CD14-positive monocyte (primary cell): ENCODE measurements around the gene TMEM40. TPM values are rescaled to one million over a fixed set of nuclear protein-coding genes. Genes with fewer than 3 reads are reported as not detected.
A peak's percentile ranks its signal among the peaks of the same experiment; 100 is the strongest.

Experiments used
- DNase-seq, 3 donors: peaks; one replicate each; pipeline ENCODE4 v3.0.0-alpha.2; 2011 to 2022
- H2AFZ ChIP-seq: 2 replicates; pipeline ENCODE4 v1.6.0; 2012; ENCODE audit warnings: mild to moderate bottlenecking, low read depth, low read length, inconsistent platforms; ENCODE audit not compliant: insufficient read depth, poor library complexity, severe bottlenecking
- H3K27ac ChIP-seq, 2 donors: 1 replicate in 1 of 2; 2 replicates in 1 of 2; pipeline ENCODE4 v1.5.1; 2012 to 2013; ENCODE audit warnings: low read length in 2 of 2, control low read depth in 1 of 2, inconsistent platforms in 1 of 2, low read depth in 1 of 2, mild to moderate bottlenecking in 1 of 2
- H3K27me3 ChIP-seq, 2 donors: one replicate each; pipeline versions ENCODE4 v1.6.0 to v1.6.1; 2011 to 2013; ENCODE audit warnings: low read length in 2 of 2; ENCODE audit not compliant: control insufficient read depth in 2 of 2, insufficient read depth in 2 of 2
- H3K36me3 ChIP-seq, 2 donors: replicated peaks in 1 of 2; 1 replicate in 1 of 2; 2 replicates in 1 of 2; pipeline versions ENCODE4 v1.5.1 to v1.6.1; 2012 to 2013; ENCODE audit warnings: low read length in 2 of 2, control low read depth in 1 of 2, inconsistent platforms in 1 of 2, mild to moderate bottlenecking in 1 of 2; ENCODE audit not compliant: insufficient read depth in 2 of 2, control insufficient read depth in 1 of 2
- H3K4me1 ChIP-seq, 2 donors: 1 replicate in 1 of 2; 2 replicates in 1 of 2; pipeline versions ENCODE4 v1.5.1 to v1.6.1; 2012 to 2013; ENCODE audit warnings: low read length in 2 of 2, control low read depth in 1 of 2, inconsistent platforms in 1 of 2, mild to moderate bottlenecking in 1 of 2, moderate library complexity in 1 of 2; ENCODE audit not compliant: insufficient read depth in 2 of 2, control insufficient read depth in 1 of 2
- H3K4me2 ChIP-seq: replicated peaks from 2 replicates; pipeline ENCODE3; 2012; ENCODE audit warnings: low read length, moderate library complexity, mild to moderate bottlenecking; ENCODE audit not compliant: poor library complexity, severe bottlenecking; ENCODE audit errors: extremely low read depth
- H3K4me3 ChIP-seq, 3 experiments: fragments of 200-600 bp in 1 of 3; sonication (generic) in 1 of 3; replicated peaks in 1 of 3; 1 replicate in 2 of 3; 2 replicates in 1 of 3; pipeline ENCODE4 v1.5.1; 2011 to 2013; ENCODE audit warnings: low read length in 3 of 3, mild to moderate bottlenecking in 3 of 3, control low read depth in 2 of 3, low read depth in 2 of 3, inconsistent platforms in 1 of 3, moderate library complexity in 1 of 3
- H3K79me2 ChIP-seq: 2 replicates; pipeline ENCODE4 v1.6.0; 2012; ENCODE audit warnings: mild to moderate bottlenecking, control low read depth, inconsistent platforms, low read length, moderate library complexity; ENCODE audit not compliant: insufficient read depth
- H3K9ac ChIP-seq: 2 replicates; pipeline ENCODE4 v1.6.0; 2017; ENCODE audit warnings: low read length, mild to moderate bottlenecking; ENCODE audit not compliant: insufficient read depth, poor library complexity, severe bottlenecking
- H3K9me3 ChIP-seq, 2 donors: replicated peaks in 1 of 2; 1 replicate in 1 of 2; 2 replicates in 1 of 2; pipeline versions ENCODE4 v1.5.1 to v1.6.1; 2012 to 2013; ENCODE audit warnings: low read length in 2 of 2, control low read depth in 1 of 2; ENCODE audit not compliant: control insufficient read depth in 1 of 2, insufficient read depth in 1 of 2
- H4K20me1 ChIP-seq: 2 replicates; pipeline ENCODE4 v1.6.0; 2012; ENCODE audit warnings: mild to moderate bottlenecking, low read length, control low read depth, moderate library complexity; ENCODE audit not compliant: insufficient read depth
- H3K27ac Mint-ChIP-seq, 7 donors: one replicate each; pipeline ENCODE4 v1.8.0; 2020; ENCODE audit warnings: mild to moderate bottlenecking in 7 of 7, mixed read lengths in 7 of 7, moderate library complexity in 6 of 7, inconsistent platforms in 2 of 7
- H3K27me3 Mint-ChIP-seq, 3 donors: one replicate each; pipeline ENCODE4 v1.8.0; 2021 to 2022; ENCODE audit warnings: low read depth in 3 of 3, mild to moderate bottlenecking in 3 of 3, mixed read lengths in 3 of 3, moderate library complexity in 3 of 3, inconsistent platforms in 1 of 3
- H3K36me3 Mint-ChIP-seq, 2 donors: one replicate each; pipeline ENCODE4 v1.8.0; 2020; ENCODE audit warnings: mixed read lengths in 2 of 2, inconsistent platforms in 1 of 2, mild to moderate bottlenecking in 1 of 2
- H3K4me1 Mint-ChIP-seq: one replicate; pipeline ENCODE4 v1.8.0; 2020; ENCODE audit warnings: mild to moderate bottlenecking, mixed read lengths
- H3K4me3 Mint-ChIP-seq, 2 donors: one replicate each; pipeline ENCODE4 v1.8.0; 2020; ENCODE audit warnings: mild to moderate bottlenecking in 2 of 2, mixed read lengths in 2 of 2, moderate library complexity in 1 of 2
- H3K9me3 Mint-ChIP-seq, 7 donors: one replicate each; pipeline ENCODE4 v1.8.0; 2020 to 2022; ENCODE audit warnings: mixed read lengths in 7 of 7, mild to moderate bottlenecking in 6 of 7, moderate library complexity in 6 of 7, inconsistent platforms in 2 of 7
- WGBS: methylation state at CpG from one replicate; pipeline ENCODE4 v1.1.5; 2013; ENCODE audit warnings: missing lambda C conversion rate; ENCODE audit not compliant: insufficient coverage; 5-methylcytosine and 5-hydroxymethylcytosine counted together
- intact Hi-C, 2 donors: fragments of 100-400 bp; cut with micrococcal nuclease; formaldehyde crosslinking; loops; one replicate each; pipeline versions ENCODE4 v1.15.0 to v1.15.1; 2023
- polyA plus RNA-seq, 3 donors: library from polyadenylated mRNA; depleted of rRNA in 1 of 3; unstranded in 2 of 3; stranded (reverse) in 1 of 3; fragments of 300-500 nt in 2 of 3; fragments of >200 nt in 1 of 3; fragmentation: Illumina TruSeq in 2 of 3; gene quantifications; 1 replicate in 2 of 3; 2 replicates in 1 of 3; pipeline ENCODE4 v1.2.3, GENCODE V29; 2012 to 2021
- TF ChIP-seq, protein P1 (sequence below): fragments of 200-600 bp; IDR thresholded peaks from one replicate; pipeline ENCODE4 v1.8.0; 2022; ENCODE audit warnings: antibody characterized with exemption, mild to moderate bottlenecking

Gene TMEM40
- polyA plus RNA-seq, 3 donors, result 0.92 TPM; not detected in 2

DNA sequence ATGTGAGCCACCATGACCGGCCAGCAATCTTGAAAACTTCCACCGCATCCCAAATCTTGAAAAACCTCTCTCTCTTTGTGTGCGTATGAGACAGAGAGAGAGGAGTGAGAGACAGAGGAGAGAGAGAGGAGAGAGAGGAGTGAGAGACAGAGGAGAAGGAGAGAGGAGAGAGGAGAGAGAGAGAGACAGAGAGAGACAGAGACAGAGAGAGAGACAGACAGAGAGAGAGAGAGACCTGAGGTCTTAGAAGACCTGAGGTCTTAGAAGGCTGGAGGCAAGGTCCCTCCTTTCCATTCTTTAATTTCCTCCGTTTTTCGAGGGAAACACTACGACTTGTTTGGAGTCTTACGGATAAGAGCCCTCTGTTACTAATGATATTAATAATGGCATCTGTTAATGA is 39.5 kb downstream of the TMEM40 start:
- no peaks in the 10 kb centered on the region for H3K9me3 ChIP-seq
- H3K36me3 ChIP-seq, result no peaks in the 10 kb centered on the region
- H3K4me1 Mint-ChIP-seq, result peaks cover 21% of the 10 kb centered on the region
- DNase-seq, result no peak
- TF ChIP-seq, protein P1, sequence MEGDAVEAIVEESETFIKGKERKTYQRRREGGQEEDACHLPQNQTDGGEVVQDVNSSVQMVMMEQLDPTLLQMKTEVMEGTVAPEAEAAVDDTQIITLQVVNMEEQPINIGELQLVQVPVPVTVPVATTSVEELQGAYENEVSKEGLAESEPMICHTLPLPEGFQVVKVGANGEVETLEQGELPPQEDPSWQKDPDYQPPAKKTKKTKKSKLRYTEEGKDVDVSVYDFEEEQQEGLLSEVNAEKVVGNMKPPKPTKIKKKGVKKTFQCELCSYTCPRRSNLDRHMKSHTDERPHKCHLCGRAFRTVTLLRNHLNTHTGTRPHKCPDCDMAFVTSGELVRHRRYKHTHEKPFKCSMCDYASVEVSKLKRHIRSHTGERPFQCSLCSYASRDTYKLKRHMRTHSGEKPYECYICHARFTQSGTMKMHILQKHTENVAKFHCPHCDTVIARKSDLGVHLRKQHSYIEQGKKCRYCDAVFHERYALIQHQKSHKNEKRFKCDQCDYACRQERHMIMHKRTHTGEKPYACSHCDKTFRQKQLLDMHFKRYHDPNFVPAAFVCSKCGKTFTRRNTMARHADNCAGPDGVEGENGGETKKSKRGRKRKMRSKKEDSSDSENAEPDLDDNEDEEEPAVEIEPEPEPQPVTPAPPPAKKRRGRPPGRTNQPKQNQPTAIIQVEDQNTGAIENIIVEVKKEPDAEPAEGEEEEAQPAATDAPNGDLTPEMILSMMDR, result no peak
- H3K4me3 ChIP-seq, result peak overlapping the region in 1 of 3 experiments; percentile 28
- H3K27me3 Mint-ChIP-seq, result peaks cover 0 to 3% (median 3%) of the 10 kb centered on the region in 3 donors
- peak overlapping the region; percentile 44 for H2AFZ ChIP-seq
- peak overlapping the region in 6 of 7 donors; percentile 23 to 92 (median 80) for H3K27ac Mint-ChIP-seq
- no peaks in the 10 kb centered on the region for H4K20me1 ChIP-seq
- peak overlapping the region in 1 of 2 donors; percentile 72 for H3K4me3 Mint-ChIP-seq
- no peaks in the 10 kb centered on the region for H3K9me3 Mint-ChIP-seq
- H3K27ac ChIP-seq, result no peak overlapping the region
- WGBS, result no CpG with 5 or more reads among the region's 7 CpGs
- H3K36me3 Mint-ChIP-seq, result no peaks in the 10 kb centered on the region
- H3K4me1 ChIP-seq, result peaks cover 14 to 20% of the 10 kb centered on the region in 2 donors
- H3K4me2 ChIP-seq, result peak overlapping the region; percentile 46
- H3K9ac ChIP-seq, result no peak overlapping the region
- H3K27me3 ChIP-seq, result no peaks in the 10 kb centered on the region
- no peaks in the 10 kb centered on the region for H3K79me2 ChIP-seq
- intact Hi-C loops, result no loop called here

DNA sequence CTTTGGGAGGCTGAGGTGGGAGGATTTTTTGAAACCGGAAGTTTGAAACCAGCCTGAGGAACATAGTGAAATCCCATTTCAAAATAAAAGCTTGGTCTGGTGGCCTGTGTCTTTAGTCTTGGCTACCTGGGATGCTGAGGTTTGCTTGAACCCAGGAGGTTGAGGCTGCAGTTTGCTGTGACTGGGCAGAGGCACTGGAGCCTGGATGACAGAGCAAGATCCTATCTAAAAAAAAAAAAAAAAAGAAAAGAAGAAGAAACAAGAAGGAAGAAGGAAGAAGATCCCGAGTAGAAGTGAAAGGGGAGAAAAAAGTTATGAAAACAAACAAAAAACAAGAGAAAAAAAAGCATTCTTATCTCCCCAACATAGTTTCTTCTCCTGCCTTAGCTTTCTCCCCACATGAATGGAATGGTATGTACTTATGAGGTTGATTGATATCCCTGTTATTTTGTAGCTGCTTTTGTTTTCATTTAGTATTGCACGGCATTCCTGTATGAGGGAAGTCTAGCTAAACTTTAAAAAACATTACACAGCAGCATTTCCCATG is 42.4 kb downstream of the TMEM40 start:
- DNase-seq, result no peak
- Mint-ChIP-seq H3K36me3 (no peaks in the 10 kb centered on the region), H3K27me3 (peaks cover 0 to 3% (median 2%) of the 10 kb centered on the region in 3 donors), H3K27ac (peak overlapping the region in 6 of 7 donors; percentile 15 to 88 (median 72)), H3K4me3 (peak overlapping the region; percentile 34 to 67), H3K4me1 (peaks cover 21% of the 10 kb centered on the region), H3K9me3 (no peaks in the 10 kb centered on the region)
- Histone ChIP-seq H3K27ac (no peak overlapping the region), H3K36me3 (no peaks in the 10 kb centered on the region), H3K79me2 (no peaks in the 10 kb centered on the region), H3K27me3 (no peaks in the 10 kb centered on the region), H3K4me1 (peaks cover 14 to 20% of the 10 kb centered on the region in 2 donors), H4K20me1 (no peaks in the 10 kb centered on the region), H3K9ac (no peak overlapping the region), H3K4me3 (peak overlapping the region in 1 of 3 experiments; percentile 6), H2AFZ (peak overlapping the region; percentile 27), H3K9me3 (no peaks in the 10 kb centered on the region), H3K4me2 (peak overlapping the region; percentile 12)
- intact Hi-C loops, result no loop called here
- TF ChIP-seq, protein P1, result no peak
- WGBS, result 20% methylated on average over 1 of the region's 3 CpGs
